HG03039 (cell line): ENCODE measurements around the gene TAF11.
"Not testable (repeated sequence)": the region's sequence is repeated elsewhere in the genome, so short reads cannot be mapped to it uniquely, and the experiment has no call there.

Experiments used
- ATAC-seq: cut with Tn5 transposase; IDR thresholded peaks from one replicate; pipeline ENCODE4 v1.9.1; 2021; ENCODE audit warnings: mild to moderate bottlenecking, moderate library complexity; ENCODE audit not compliant: unreplicated experiment

The TAF11 gene

GRCh38 chr6:34867484-34867883, 20.4 kb downstream of the TAF11 start:
- no peak for ATAC-seq

GRCh38 chr6:34866509-34866908, 21.3 kb downstream of the TAF11 start:
- ATAC-seq, result no peak

- no peak for ATAC-seq
These were observed 22.7 kb downstream of the TAF11 start for GRCh38 chr6:34865107-34865506.

- ATAC-seq, result no peak
These were observed 23.8 kb downstream of the TAF11 start for GRCh38 chr6:34864007-34864406.

GRCh38 chr6:34860776-34861175, 27.1 kb downstream of the TAF11 start:
- no peak for ATAC-seq

- ATAC-seq, result no peak
These were observed 27.9 kb downstream of the TAF11 start for GRCh38 chr6:34859951-34860350.

GRCh38 chr6:34858681-34859080, 29.2 kb downstream of the TAF11 start:
- no peak for ATAC-seq

GRCh38 chr6:34855463-34855862, 32.4 kb downstream of the TAF11 start:
- ATAC-seq, result no peak

GRCh38 chr6:34852406-34853085, 35.3 kb downstream of the TAF11 start:
- no peak for ATAC-seq

GRCh38 chr6:34851361-34851760, 36.5 kb downstream of the TAF11 start:
- ATAC-seq, result no peak

- not testable (repeated sequence) for ATAC-seq
These were observed 38.8 kb downstream of the TAF11 start for GRCh38 chr6:34849066-34849465.

GRCh38 chr6:34839666-34840352, 48.0 kb downstream of the TAF11 start:
- no peak for ATAC-seq

GRCh38 chr6:34837528-34837927, 50.3 kb downstream of the TAF11 start:
- no peak for ATAC-seq

- no peak for ATAC-seq
These were observed 51.4 kb downstream of the TAF11 start for GRCh38 chr6:34836451-34836850.

GRCh38 chr6:34836008-34836407, 51.8 kb downstream of the TAF11 start:
- ATAC-seq, result no peak

- no peak for ATAC-seq
These were observed 52.9 kb downstream of the TAF11 start for GRCh38 chr6:34834789-34835518.

GRCh38 chr6:34832942-34833341, 54.9 kb downstream of the TAF11 start:
- no peak for ATAC-seq

- ATAC-seq, result no peak
These were observed 58.7 kb downstream of the TAF11 start for GRCh38 chr6:34829137-34829536.
